ENCODE data around the gene RFX8.

DNA sequence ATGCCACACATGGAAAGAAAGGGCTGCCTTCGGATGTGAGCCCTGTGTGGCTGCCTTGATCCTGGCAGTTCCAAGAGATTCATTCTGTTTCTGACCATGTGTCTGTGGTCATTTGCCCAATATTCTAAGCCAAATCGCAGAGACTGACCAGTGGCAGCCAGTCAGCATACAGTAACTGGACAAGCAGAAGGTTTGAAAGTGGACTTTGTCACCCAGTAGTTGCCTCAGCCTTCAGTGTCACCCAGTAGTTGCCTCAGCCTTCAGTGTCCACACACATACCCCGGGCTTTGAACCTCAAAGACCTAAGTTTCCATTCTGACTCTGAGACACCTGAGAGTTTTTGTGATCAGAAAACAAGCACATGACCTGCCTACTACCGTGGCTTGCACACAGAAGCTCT lies 5.0 kb downstream of the RFX8 start:
- TF ChIP-seq, protein P1, sequence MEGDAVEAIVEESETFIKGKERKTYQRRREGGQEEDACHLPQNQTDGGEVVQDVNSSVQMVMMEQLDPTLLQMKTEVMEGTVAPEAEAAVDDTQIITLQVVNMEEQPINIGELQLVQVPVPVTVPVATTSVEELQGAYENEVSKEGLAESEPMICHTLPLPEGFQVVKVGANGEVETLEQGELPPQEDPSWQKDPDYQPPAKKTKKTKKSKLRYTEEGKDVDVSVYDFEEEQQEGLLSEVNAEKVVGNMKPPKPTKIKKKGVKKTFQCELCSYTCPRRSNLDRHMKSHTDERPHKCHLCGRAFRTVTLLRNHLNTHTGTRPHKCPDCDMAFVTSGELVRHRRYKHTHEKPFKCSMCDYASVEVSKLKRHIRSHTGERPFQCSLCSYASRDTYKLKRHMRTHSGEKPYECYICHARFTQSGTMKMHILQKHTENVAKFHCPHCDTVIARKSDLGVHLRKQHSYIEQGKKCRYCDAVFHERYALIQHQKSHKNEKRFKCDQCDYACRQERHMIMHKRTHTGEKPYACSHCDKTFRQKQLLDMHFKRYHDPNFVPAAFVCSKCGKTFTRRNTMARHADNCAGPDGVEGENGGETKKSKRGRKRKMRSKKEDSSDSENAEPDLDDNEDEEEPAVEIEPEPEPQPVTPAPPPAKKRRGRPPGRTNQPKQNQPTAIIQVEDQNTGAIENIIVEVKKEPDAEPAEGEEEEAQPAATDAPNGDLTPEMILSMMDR (IDR thresholded peaks at IDR 0.05), result no peak
- no peak for TF ChIP-seq ESRRA (IDR thresholded peaks at IDR 0.05; ENCODE audit: borderline replicate concordance, low read length)
- no peak for TF ChIP-seq PHF8 (IDR thresholded peaks at IDR 0.05; ENCODE audit: borderline replicate concordance, low read depth)
- TF ChIP-seq FOSL2 (IDR thresholded peaks at IDR 0.05), result no peak
- no peak for TF ChIP-seq FOSL2 (CRISPR knock-in tag; IDR thresholded peaks at IDR 0.05)
- no peak for TF ChIP-seq POLR2A (IDR thresholded peaks at IDR 0.05; ENCODE audit: low read length)
- TF ChIP-seq BHLHE40 (IDR thresholded peaks at IDR 0.05; ENCODE audit: low read depth, low read length), result no peak
- TF ChIP-seq SREBF2 (IDR thresholded peaks at IDR 0.05), result no peak
- no peak for TF ChIP-seq RAD21 (conservative IDR thresholded peaks at IDR 0.05 in 1 of 2, IDR thresholded peaks at IDR 0.05 in 1 of 2)
- no peak for TF ChIP-seq KDM1A (IDR thresholded peaks at IDR 0.05; ENCODE audit: low read depth)
- no peak for TF ChIP-seq JUN (IDR thresholded peaks at IDR 0.05)
- no peak for TF ChIP-seq ZSCAN20 (CRISPR knock-in tag; IDR thresholded peaks at IDR 0.05)
- TF ChIP-seq PBX3 (IDR thresholded peaks at IDR 0.05), result no peak
- no peak for TF ChIP-seq TP53 (CRISPR knock-in tag; IDR thresholded peaks at IDR 0.05)
- TF ChIP-seq, protein P2, sequence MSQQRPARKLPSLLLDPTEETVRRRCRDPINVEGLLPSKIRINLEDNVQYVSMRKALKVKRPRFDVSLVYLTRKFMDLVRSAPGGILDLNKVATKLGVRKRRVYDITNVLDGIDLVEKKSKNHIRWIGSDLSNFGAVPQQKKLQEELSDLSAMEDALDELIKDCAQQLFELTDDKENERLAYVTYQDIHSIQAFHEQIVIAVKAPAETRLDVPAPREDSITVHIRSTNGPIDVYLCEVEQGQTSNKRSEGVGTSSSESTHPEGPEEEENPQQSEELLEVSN (IDR thresholded peaks at IDR 0.05; ENCODE audit: borderline replicate concordance, low read depth), result no peak
